ENCODE results near the gene CUEDC2. TPM values are rescaled to one million over a fixed set of nuclear protein-coding genes. Genes with fewer than 3 reads are reported as not detected.
A peak's percentile ranks its signal among the peaks of the same experiment; 100 is the strongest.

Gene CUEDC2
- total RNA-seq, 1 donor from 2014 or later = 29.7 TPM

GRCh38 chr10:102465466-102465865 is 33.1 kb upstream of the CUEDC2 start:
- H3K27me3 ChIP-seq (ENCODE audit: control insufficient read depth, insufficient read depth, low read length) = no peaks in the 10 kb centered on the region
- no peak for TF ChIP-seq CTCF (IDR thresholded peaks at IDR 0.05; ENCODE audit: insufficient read depth, low read length, severe bottlenecking)
- no peak for FAIRE-seq
- no peak overlapping the region for H3K4me3 ChIP-seq (ENCODE audit: low read depth, low read length)
- H3K36me3 ChIP-seq (ENCODE audit: control insufficient read depth, insufficient read depth, low read length) = no peaks in the 10 kb centered on the region
- no peak for DNase-seq (ENCODE audit: low read depth)

DNA sequence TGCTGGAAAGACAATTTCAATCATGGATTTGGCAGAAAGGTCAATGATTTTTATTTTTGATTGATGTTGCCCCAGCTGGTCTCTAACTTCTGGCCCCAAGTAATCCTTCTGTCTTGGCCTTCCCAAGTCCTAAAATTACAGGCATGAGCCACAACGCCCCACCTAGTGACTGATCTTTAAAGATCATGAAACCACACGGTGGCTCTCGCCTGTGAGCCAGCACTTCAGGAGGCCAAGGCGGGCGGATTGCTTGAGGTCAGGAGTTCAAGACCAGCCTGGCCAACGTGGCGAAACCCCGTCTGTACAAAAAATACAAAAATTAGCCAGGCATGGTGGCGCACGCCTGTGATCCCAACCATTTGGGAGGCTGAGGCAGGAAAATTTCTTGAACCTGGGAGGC is 31.6 kb upstream of the CUEDC2 start:
- FAIRE-seq = no peak
- Histone ChIP-seq H3K36me3 (ENCODE audit: control insufficient read depth, insufficient read depth, low read length) (no peaks in the 10 kb centered on the region), H3K27me3 (ENCODE audit: control insufficient read depth, insufficient read depth, low read length) (no peaks in the 10 kb centered on the region), H3K4me3 (ENCODE audit: low read depth, low read length) (no peak overlapping the region)
- TF ChIP-seq CTCF (IDR thresholded peaks at IDR 0.05; ENCODE audit: insufficient read depth, low read length, severe bottlenecking) = no peak
- DNase-seq (ENCODE audit: low read depth) = no peak

GRCh38 chr10:102462512-102463054 is 30.2 kb upstream of the CUEDC2 start:
- no peaks in the 10 kb centered on the region for H3K36me3 ChIP-seq (ENCODE audit: control insufficient read depth, insufficient read depth, low read length)
- FAIRE-seq (no peak), DNase-seq (ENCODE audit: low read depth) (no peak)
- no peak overlapping the region for H3K4me3 ChIP-seq (ENCODE audit: low read depth, low read length)
- no peaks in the 10 kb centered on the region for H3K27me3 ChIP-seq (ENCODE audit: control insufficient read depth, insufficient read depth, low read length)
- no peak for TF ChIP-seq CTCF (IDR thresholded peaks at IDR 0.05; ENCODE audit: insufficient read depth, low read length, severe bottlenecking)

GRCh38 chr10:102461187-102462054 is 29.0 kb upstream of the CUEDC2 start:
- peak overlapping the region; percentile 40 for H3K4me3 ChIP-seq (ENCODE audit: low read depth, low read length)
- no peaks in the 10 kb centered on the region for H3K27me3 ChIP-seq (ENCODE audit: control insufficient read depth, insufficient read depth, low read length)
- DNase-seq (ENCODE audit: low read depth) (peak; percentile 77), FAIRE-seq (no peak)
- TF ChIP-seq CTCF (IDR thresholded peaks at IDR 0.05; ENCODE audit: insufficient read depth, low read length, severe bottlenecking) = no peak
- no peaks in the 10 kb centered on the region for H3K36me3 ChIP-seq (ENCODE audit: control insufficient read depth, insufficient read depth, low read length)

- TF ChIP-seq CTCF (IDR thresholded peaks at IDR 0.05; ENCODE audit: insufficient read depth, low read length, severe bottlenecking) = no peak
- DNase-seq (ENCODE audit: low read depth) (no peak), FAIRE-seq (no peak)
- Histone ChIP-seq H3K36me3 (ENCODE audit: control insufficient read depth, insufficient read depth, low read length) (no peaks in the 10 kb centered on the region), H3K4me3 (ENCODE audit: low read depth, low read length) (peak overlapping the region; percentile 5), H3K27me3 (ENCODE audit: control insufficient read depth, insufficient read depth, low read length) (no peaks in the 10 kb centered on the region)
Observed at GRCh38 chr10:102460836-102461186, 28.4 kb upstream of the CUEDC2 start.

Measured in bronchial epithelial cell (primary cell).